HFFc6 (cell line): ENCODE results near the gene CLCNKB. TPM values are rescaled to one million over a fixed set of nuclear protein-coding genes. Genes with fewer than 3 reads are reported as not detected.

ENCODE experiments used
- DNase-seq: peaks from one replicate; pipeline ENCODE4 v3.0.0-alpha.2; 2018
- H3K27ac Mint-ChIP-seq: 2 replicates; pipeline ENCODE4 v1.8.0; 2020; ENCODE audit warnings: mild to moderate bottlenecking, mixed read lengths
- H3K27me3 Mint-ChIP-seq: 2 replicates; pipeline ENCODE4 v1.8.0; 2021; ENCODE audit warnings: mild to moderate bottlenecking, moderate library complexity, mixed read lengths; ENCODE audit not compliant: insufficient read depth
- H3K36me3 Mint-ChIP-seq: 2 replicates; pipeline ENCODE4 v1.8.0; 2021; ENCODE audit warnings: low read depth, mixed read lengths
- H3K4me1 Mint-ChIP-seq: 2 replicates; pipeline ENCODE4 v1.8.0; 2020; ENCODE audit warnings: low read depth, mixed read lengths
- H3K4me3 Mint-ChIP-seq: 2 replicates; pipeline ENCODE4 v1.8.0; 2020; ENCODE audit warnings: mild to moderate bottlenecking, moderate library complexity, mixed read lengths
- H3K9me3 Mint-ChIP-seq: 2 replicates; pipeline ENCODE4 v1.8.0; 2020; ENCODE audit warnings: mild to moderate bottlenecking, mixed read lengths
- CTCF ChIP-seq: fragments of 200-600 bp; sonication (generic); IDR thresholded peaks from 2 replicates; pipeline ENCODE4 v1.5.0; 2021; ENCODE audit warnings: antibody characterized with exemption, mild to moderate bottlenecking
- total RNA-seq, 6 experiments: library from RNA; stranded (reverse); fragmentation: NEBNext Ultra II Directional; extraction: Animal tissue kit (Norgen Biotek cat#: 25700); gene quantifications; 2 replicates in 1 of 6; 3 replicates in 5 of 6; pipeline ENCODE4 v1.2.3, GENCODE V29; 2021

CLCNKB gene
- total RNA-seq, 6 experiments from 2014 or later, result 0.10 to 0.14 TPM; not detected in 4

- Mint-ChIP-seq H3K4me3 (no peak overlapping the region), H3K4me1 (peaks cover 23% of the 10 kb centered on the region), H3K9me3 (no peaks in the 10 kb centered on the region)
These were observed 44.8 kb downstream of the CLCNKB start for GRCh38 chr1:16088351-16088911.

GRCh38 chr1:16088996-16089395 lies 45.4 kb downstream of the CLCNKB start:
- peak overlapping the region; percentile 67 for H3K27ac Mint-ChIP-seq
- H3K27me3 Mint-ChIP-seq, result no peaks in the 10 kb centered on the region; the same call in 1 of the 2 replicates
- DNase-seq, result peak; percentile 79
- H3K9me3 Mint-ChIP-seq, result no peaks in the 10 kb centered on the region
- TF ChIP-seq CTCF, result no peak
- H3K4me1 Mint-ChIP-seq, result peaks cover 28% of the 10 kb centered on the region
- peak overlapping the region; percentile 5; the same call in 1 of the 2 replicates for H3K4me3 Mint-ChIP-seq
- H3K36me3 Mint-ChIP-seq, result no peaks in the 10 kb centered on the region

More at GRCh38 chr1:16088351-16088911, 44.8 kb downstream of the CLCNKB start:
- no peaks in the 10 kb centered on the region; the same call in 1 of the 2 replicates for H3K27me3 Mint-ChIP-seq
- no peak for DNase-seq
- no peak for TF ChIP-seq CTCF
- H3K36me3 Mint-ChIP-seq, result no peaks in the 10 kb centered on the region
- peak overlapping the region; percentile 72 for H3K27ac Mint-ChIP-seq

GRCh38 chr1:16090076-16090826 lies 46.7 kb downstream of the CLCNKB start:
- Mint-ChIP-seq H3K9me3 (no peaks in the 10 kb centered on the region), H3K4me1 (peaks cover 32% of the 10 kb centered on the region), H3K27me3 (no peaks in the 10 kb centered on the region; the same call in 1 of the 2 replicates), H3K27ac (no peak overlapping the region), H3K36me3 (no peaks in the 10 kb centered on the region), H3K4me3 (no peak overlapping the region)
- DNase-seq, result no peak
- no peak for TF ChIP-seq CTCF

GRCh38 chr1:16091296-16091695 lies 47.7 kb downstream of the CLCNKB start:
- peaks cover 7% of the 10 kb centered on the region for H3K27me3 Mint-ChIP-seq
- no peaks in the 10 kb centered on the region for H3K36me3 Mint-ChIP-seq
- H3K4me1 Mint-ChIP-seq, result peaks cover 32% of the 10 kb centered on the region
- DNase-seq, result no peak
- no peak overlapping the region for H3K4me3 Mint-ChIP-seq
- H3K27ac Mint-ChIP-seq, result no peak overlapping the region
- no peaks in the 10 kb centered on the region for H3K9me3 Mint-ChIP-seq
- TF ChIP-seq CTCF, result no peak

- H3K4me3 Mint-ChIP-seq, result no peak overlapping the region
- no peak for TF ChIP-seq CTCF
- peaks cover 7% of the 10 kb centered on the region for H3K27me3 Mint-ChIP-seq
- H3K36me3 Mint-ChIP-seq, result no peaks in the 10 kb centered on the region
- H3K9me3 Mint-ChIP-seq, result no peaks in the 10 kb centered on the region
- no peak overlapping the region for H3K27ac Mint-ChIP-seq
- peaks cover 35% of the 10 kb centered on the region for H3K4me1 Mint-ChIP-seq
- DNase-seq, result no peak
These were observed 48.7 kb downstream of the CLCNKB start for GRCh38 chr1:16092097-16092922.
